GM19351 (cell line): ENCODE results near the gene COX15.
A peak's percentile ranks its signal among the peaks of the same experiment; 100 is the strongest.
"Not testable (repeated sequence)": the region's sequence is repeated elsewhere in the genome, so short reads cannot be mapped to it uniquely, and the experiment has no call there.

ENCODE experiments used
- ATAC-seq: cut with Tn5 transposase; IDR thresholded peaks from one replicate; pipeline ENCODE4 v1.9.1; 2021; ENCODE audit warnings: mild to moderate bottlenecking, moderate library complexity; ENCODE audit not compliant: unreplicated experiment

The COX15 gene

DNA sequence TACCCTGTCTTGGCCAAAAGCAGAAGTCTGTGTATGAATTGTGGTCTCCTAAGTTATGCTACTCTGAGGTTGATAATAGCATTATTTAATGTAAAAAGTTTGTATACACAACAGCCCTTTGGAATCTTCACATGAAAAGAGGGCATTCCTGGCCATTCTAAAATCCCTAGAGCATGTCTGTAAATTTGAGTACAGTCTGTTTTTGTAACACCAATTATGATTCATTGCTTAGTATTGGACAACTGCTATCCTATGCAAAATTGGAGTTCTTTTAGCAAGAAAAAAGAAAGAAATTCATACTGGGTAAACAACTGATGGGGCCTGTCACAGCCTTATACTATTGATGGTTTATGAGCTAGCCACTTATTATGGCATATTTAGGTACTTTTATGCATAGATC lies 10.3 kb upstream of the COX15 start:
- ATAC-seq, result no peak

DNA sequence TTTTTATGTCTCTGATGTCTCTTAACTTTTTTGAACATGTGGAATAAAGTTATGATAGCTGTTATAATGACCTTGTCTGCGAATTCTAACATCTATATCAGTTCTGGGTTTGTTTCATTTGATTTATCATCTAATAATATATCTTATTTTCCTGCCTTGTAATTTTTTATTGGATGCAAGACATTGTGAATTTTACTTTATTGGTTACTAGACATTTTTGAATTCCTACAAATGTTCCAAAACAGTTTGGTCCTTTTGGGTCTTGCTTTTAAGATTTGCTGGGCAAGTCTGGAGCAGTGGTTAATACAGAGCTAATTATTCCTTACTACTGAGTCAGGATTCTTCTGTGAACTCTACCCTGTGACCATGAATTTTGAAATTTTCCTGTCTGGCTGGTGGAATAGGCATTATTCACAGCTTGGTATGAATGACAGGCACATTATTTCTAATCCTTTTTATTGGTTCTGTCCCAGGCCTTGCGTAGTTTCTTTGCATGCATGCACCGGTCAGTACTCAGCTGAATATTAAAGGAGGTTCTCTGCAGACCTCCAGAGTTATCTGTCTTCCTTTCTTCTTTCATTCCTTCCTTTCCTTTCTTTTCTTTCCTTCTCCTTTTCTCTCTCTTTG lies 9.1 kb upstream of the COX15 start:
- no peak for ATAC-seq

DNA sequence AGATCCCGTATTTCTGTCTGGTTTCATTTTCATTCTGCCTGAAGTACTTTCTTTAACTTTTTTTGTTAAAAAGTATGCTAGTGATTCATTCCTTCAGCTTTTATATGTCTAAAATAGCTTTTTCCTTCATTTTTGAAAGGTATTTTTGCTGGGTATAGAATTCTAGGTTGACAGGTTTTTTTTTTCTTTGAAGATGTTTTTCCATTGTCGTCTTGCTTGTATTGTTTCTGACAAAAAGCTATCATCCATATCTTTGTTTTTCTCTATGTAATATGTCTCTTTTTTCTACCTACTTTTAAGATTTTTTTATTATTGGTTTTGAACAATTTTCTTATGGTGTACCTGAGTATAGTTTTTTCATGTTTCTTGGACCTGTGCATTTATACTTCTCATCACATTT lies 8.3 kb upstream of the COX15 start:
- ATAC-seq, result no peak

DNA sequence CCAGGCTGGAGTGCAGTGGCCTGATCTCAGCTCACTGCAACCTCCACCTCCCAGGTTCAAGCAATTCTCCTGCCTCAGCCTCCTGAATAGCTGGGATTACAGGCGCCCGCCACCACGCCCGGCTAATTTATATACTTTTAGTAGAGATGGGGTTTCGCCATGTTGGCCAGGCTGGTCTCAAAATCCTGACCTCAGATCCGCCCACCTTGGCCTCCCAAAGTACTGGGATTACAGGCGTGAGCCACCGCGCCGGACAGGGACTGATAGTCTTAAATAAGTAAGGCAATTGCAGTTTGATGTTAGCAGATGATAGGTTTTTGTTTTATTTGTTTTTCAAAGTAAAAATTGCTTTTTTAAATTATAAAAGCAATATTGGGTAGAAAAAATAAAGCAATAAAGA lies 2.2 kb upstream of the COX15 start:
- ATAC-seq, result not testable (repeated sequence)

DNA sequence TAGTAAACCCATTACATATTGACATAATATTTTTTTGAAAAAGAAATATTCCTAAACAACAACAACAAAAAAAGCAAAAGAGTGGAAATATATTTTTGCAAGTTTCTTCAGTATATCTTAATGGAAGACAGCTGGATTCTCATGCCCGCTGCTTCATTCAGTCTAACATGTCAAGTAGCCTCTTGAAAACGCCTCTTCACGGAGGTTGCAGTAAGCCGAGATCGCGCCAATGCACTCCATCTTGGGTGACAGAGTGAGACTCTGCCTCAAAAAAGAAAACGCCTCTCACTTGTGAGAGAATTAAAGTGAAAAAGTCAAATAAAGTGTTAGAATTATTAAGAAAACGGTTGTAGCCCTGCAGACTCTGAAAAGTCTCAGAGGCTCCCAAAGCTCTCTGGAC lies 1.4 kb upstream of the COX15 start:
- ATAC-seq, result no peak

DNA sequence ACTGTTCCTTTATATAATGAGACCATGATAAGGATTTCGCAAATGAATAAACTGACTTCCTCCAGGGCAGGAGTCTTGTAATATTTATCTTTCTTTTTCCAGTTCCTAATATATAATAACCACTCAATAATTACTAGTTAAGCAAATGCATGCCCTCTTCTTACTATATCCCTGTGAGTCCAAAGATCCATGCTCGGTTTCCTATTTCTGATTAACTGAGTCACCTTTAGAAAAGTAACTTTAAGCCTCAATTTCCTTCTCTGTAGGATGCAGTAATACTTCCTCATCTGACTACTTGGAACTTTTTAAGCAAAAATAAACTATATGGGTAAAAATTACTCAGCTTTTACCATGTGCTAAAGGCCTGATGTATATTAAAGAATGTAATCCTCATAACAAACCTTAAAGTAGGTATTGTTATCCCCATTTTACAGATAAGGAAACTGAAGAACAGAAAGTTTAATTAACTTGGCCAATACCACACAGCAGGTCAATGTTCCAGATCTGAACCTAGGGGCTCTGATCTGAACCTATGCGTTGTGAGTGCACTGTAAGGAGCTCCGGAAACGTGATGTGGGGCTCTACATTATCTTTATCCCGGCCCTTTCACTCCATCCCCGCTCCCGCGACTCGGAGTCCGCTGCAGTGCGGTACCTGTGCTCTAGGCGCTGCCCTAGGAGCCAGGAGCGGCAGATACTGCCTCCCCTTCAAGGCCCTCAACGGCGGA lies 458 bp downstream of the COX15 start:
- no peak for ATAC-seq

DNA sequence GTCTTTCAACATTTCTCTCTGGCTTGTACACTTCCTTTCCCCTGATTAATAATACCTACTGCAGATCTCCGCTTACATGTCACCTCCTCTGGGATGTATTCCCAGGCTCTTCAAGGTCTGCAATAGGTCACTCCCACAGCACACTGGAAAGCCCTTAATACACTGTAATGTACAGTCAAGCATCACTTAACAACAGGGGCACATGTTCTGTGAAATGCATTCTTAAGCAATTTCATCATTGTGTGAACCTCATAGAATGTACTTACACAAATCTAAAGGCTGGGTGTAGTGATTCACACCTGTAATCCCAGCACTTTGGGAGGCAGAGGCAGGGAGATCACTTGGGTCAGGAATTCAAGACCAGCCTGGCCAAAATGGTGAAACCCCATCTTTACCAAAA lies 1.9 kb downstream of the COX15 start:
- ATAC-seq, result no peak

DNA sequence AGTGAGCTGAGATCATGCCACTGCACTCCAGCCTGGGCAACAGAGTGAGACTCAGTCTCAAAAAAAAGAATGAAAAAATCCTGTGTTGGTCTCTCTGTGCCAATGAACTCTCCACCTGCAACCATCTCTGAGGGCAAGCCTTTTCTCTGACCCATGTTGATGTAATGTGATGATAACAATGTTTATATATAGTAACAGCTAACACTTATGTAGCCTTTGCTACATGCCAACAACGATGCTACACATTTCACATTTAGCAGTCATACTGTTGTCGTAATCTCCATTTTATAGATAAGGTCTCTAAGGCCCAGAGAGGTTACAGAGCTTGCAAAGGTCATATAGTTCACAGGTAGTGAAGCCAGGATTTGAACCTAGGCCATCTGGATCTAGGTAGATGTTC lies 11.5 kb downstream of the COX15 start:
- no peak for ATAC-seq

DNA sequence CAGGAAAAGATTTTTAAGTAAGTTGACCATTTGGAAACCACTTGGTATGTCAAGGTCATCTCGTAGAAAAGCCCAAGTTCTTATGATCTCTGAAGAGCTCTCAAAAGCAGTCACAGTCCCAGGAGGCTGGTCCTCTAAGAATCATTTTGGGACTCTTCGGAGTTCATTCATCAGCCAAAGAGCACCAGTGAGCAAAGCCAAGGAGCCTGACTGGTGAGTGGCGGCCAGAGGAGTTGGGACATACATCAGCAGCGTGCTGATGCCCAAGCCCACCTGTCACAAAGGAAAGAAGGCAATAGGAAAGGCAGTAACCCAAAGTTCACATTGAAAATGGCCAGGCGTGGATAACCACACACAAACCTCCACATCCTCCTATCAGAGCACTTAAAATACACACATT lies 17.5 kb downstream of the COX15 start:
- ATAC-seq, result no peak

DNA sequence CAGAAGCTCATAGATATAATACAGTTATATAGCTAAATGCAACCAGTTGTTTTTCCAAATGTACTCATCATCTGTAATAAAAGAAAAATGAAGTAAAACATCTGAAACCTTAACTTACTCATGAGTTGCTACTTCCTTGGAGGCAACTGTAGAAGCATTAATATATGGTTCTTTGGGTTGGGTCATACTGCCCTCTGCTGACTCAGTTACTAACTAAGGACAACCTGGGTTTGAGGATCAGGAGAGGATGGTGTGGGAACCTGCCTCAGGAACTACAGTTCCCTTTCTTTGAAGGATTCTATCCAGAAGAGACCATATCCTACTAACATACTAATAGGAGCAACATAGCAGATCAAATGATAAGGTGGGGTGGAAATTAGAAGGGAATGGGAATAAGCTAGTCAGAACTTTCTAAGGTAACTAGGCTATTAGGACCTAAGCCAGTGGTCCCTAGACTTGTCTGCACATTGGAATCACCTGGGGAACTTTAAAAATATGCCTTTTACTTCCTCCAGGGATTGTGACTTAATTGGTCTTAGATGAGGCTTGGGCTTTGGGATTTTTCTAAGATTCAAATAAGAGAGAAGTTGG lies 20.7 kb downstream of the COX15 start:
- ATAC-seq, result peak; percentile 57

DNA sequence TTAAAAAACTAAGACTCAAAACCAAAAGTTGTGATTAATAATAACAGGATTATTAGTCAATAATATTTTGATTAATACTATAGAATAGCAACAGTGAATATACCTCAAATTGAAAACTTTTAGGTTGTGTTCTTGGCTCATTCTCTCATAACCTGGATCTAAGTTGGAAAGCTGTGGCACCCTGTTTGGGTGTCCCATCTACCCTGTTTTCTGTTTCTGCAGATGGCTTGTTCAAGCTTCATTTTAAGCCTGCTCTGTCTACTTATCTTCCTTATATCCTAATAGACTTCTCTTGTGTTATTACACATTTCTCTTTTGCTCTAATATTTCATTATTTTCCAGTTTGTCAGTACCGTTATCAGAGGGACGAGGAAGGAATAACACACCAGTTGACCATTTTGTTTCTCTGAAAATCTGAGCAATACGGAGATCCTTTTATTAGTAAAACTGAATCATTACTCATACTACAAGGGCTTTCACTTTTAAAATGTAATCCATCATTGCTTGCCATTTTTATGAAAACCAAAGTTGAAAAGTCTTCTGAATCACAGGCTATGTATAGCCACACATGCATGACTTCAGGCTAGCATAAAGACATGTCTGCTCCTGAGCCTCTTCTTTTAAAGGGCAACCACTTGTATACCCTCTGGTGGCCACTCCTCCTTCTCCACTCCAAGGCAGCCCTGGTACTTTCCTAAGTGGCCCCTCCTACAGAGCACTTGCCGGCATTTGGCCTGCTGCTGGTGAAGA lies 22.3 kb downstream of the COX15 start:
- peak; percentile 78 for ATAC-seq

DNA sequence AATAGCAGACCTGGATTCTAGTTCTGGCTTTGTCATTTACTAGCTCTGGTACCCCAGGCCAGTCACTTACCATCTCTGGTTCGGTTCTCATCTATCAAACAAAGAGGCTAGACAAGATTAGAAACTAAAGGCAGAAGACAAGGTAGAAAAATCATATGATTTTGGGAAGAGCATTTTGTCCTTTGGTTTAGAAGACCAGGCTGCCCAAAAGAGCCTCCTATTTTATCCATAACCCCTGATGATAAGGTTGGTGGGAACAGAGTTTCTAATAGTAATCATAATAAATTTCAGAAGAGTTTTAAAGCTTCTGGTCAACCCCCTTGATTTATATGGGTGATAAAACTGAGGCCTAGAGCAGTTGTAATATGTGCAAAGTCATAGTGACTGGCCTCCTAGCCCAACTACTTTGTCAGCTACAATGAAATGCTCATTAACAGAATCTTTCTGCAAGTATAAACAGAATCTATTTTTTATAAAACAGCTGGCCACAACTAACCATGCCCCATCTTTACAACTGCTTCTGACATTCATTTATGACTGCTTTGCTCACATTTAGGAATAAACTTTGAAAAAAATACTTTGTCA lies 23.4 kb downstream of the COX15 start:
- no peak for ATAC-seq

DNA sequence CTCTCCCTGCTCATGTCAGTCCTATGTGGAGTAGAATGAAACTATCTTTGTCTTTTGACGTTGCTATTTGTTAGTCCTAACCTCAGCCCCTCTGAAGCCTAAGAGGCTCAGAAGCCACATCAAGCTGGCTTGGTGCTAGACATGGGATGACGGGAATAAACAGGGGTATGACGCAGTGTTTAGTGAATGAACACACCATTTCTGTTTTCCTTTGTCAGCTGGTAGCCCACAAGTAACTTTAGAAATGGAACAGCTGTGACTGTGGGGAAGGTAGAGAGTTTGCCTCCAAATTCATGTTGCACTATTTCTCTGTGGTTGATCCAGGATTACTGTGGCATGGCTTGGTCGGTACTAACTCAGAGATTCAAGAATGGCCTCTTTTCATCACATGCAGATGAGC lies 31.3 kb downstream of the COX15 start:
- no peak for ATAC-seq

DNA sequence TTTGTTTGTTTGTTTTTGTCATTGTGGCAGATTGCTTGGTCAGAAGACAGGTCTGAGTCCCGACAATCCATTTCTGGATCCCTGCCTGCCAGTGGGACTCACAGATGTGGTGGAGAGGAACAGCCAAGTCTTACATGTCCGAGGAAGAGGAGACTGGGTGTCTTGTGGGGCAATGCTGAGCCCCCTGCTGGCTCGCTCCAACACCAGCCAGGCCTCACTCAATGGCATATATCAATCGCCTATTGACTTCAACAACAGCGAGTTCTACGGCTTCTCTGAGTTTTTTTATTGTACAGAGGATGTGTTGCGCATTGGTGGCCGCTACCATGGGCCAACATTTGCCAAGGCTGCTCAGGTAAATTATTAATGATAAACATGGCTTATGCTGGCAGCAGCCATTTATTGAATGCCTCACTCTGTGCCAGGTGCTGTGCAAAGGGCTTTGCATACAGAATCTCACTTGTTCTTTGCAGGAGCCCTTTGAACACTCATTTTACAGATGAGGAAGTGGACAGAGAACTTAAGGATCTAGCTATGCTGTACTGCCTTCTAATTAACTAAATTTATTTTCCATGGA lies 33.3 kb downstream of the COX15 start:
- no peak for ATAC-seq

DNA sequence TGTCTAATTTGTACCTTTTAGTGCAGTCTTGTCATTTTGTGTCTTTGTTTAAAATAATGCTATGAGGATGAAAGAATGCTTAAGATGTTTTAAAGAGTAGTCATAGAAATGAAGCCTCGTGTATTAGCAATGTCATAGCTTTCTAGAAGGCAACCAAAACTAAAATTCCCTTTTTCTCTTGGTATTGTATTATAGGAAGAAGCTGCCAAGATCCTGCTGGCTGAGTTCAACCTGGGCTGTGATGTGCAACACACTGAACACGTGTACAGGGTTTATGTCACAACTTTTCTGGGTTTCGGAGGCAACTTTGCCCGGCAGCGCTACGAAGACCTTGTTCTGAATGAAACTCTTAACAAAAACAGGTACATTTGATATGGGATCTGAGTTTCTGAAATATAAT lies 36.2 kb downstream of the COX15 start:
- no peak for ATAC-seq

DNA sequence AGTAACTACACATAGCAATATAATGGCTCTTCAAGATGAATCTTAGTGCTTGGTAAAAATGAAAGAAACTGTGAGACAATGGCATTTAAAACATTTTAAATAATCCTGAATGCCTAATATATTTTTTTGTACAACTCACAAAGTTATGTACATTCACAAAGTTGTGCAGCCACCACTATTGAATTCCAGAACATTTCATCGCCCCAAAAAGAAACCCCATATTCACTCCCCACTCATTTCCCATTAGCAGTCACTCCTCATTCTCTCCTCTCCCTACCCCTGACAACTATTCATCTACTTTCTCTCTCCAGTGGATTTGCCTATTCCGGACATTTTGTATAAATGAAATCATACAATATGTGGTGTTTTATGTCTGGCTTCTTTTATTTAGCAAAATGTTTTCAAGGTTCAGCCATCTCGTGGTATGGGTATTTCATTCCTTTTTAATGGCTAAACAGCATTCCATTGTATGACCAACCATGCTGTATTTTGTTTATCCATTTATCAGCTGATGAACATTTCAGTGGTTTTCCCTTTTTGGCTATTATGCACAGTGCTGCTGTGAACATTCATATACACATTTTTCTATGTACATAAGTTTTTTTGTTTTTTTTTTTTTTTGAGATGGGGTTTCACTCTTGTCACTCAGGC lies 37.9 kb downstream of the COX15 start:
- ATAC-seq, result no peak

DNA sequence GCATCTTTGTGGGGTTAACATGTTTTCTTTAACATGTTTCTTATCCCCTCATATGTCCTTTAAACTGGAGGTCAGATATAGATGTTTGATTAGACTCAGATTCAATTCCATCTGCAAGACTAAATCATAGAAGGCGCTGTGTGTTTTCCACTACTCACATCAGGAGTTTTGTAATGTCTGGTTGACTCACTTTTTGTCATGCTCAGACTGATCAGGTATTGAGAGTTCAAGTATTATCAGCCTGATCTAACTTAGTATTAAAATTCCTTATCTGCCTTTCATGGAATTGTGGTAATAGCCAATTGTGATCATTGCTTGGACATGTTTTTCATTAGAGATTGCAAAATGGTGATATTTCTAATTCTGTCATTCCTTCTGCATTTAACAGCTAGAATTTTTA lies 42.5 kb downstream of the COX15 start:
- ATAC-seq, result no peak

DNA sequence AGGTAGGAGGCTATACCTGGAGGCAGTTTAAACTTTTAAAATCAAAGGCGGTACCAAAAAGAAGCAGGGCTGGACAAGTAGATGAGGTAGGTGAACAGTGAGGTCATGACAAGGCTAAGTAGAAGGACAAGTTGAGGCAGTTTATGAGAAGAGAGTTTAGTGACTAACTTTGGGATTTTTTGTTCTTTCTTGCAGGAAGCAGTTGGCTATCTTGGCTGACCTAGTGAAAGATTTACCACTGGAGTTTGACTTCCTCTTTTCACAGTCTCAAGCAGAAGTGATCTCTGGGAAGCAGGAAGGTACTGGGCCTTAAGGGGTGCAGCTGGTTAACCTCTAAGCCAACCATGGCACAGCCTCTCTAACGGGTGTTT lies 46.3 kb downstream of the COX15 start:
- ATAC-seq, result peak; percentile 67

DNA sequence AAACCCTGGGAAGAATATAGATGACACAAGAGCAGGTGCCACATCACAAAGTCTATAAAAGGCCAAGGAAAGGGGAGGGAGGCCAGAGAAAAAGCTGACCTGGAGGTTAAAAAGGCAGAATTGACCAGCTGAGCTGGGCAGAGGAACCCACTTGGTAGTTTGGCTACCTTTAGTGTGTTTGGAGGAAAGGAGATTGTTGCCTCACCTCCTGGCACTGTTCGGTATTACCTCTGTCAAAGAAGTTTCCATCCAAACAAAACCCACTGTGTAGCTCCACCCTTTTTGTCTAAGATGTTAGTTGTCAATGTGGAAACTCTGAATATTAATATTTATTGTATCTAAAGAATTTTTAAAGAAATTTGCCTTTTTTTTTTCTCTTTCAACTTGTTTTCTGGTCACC lies 49.2 kb downstream of the COX15 start:
- peak; percentile 49 for ATAC-seq
